Neural progenitor cell (in vitro differentiated cells): ENCODE data around the gene NAPSA. TPM values are rescaled to one million over a fixed set of nuclear protein-coding genes. Genes with fewer than 3 reads are reported as not detected.

ENCODE experiments used
- DNase-seq: peaks from one replicate; pipeline ENCODE4 v3.0.0-alpha.2; 2016; ENCODE audit warnings: low spot score
- H2AFZ ChIP-seq: fragments of 200-600 bp; sonication (generic); replicated peaks from 2 replicates; pipeline ENCODE4 v1.6.1; 2016; ENCODE audit warnings: antibody characterized with exemption
- H3F3A ChIP-seq: fragments of 200-600 bp; sonication (generic); 2 replicates; pipeline ENCODE4 v1.6.1; 2016; ENCODE audit warnings: antibody characterized with exemption, low read depth
- H3K27ac ChIP-seq: fragments of 200-600 bp; sonication (generic); 2 replicates; pipeline ENCODE4 v1.5.1; 2016; ENCODE audit warnings: mild to moderate bottlenecking
- H3K27me3 ChIP-seq: fragments of 200-600 bp; sonication (generic); 2 replicates; pipeline ENCODE4 v1.6.1; 2016; ENCODE audit warnings: mild to moderate bottlenecking, moderate library complexity
- H3K36me3 ChIP-seq: fragments of 200-600 bp; sonication (generic); 2 replicates; pipeline ENCODE4 v1.5.1; 2016
- H3K4me1 ChIP-seq: fragments of 200-600 bp; sonication (generic); 2 replicates; pipeline ENCODE4 v1.6.1; 2016; ENCODE audit warnings: mixed run types
- H3K4me2 ChIP-seq: fragments of 200-600 bp; sonication (generic); 2 replicates; pipeline ENCODE4 v1.6.1; 2016
- H3K4me3 ChIP-seq: fragments of 200-600 bp; sonication (generic); 2 replicates; pipeline ENCODE4 v1.5.1; 2016
- H3K79me2 ChIP-seq: fragments of 200-600 bp; sonication (generic); 2 replicates; pipeline ENCODE4 v1.6.1; 2016; ENCODE audit warnings: low read depth
- H3K9ac ChIP-seq: fragments of 200-600 bp; sonication (generic); 2 replicates; pipeline ENCODE4 v1.6.1; 2016
- H3K9me3 ChIP-seq: fragments of 200-600 bp; sonication (generic); 2 replicates; pipeline ENCODE4 v1.5.1; 2016; ENCODE audit warnings: low read depth
- H4K20me1 ChIP-seq: fragments of 200-600 bp; sonication (generic); 2 replicates; pipeline ENCODE4 v1.6.1; 2016; ENCODE audit warnings: low read depth
- H3K27ac Mint-ChIP-seq: 3 replicates; pipeline ENCODE4 v1.8.0; 2021; ENCODE audit warnings: mixed read lengths
- H3K27me3 Mint-ChIP-seq: 2 replicates; pipeline ENCODE4 v1.8.0; 2022; ENCODE audit warnings: low read depth, mild to moderate bottlenecking, inconsistent platforms, moderate library complexity, mixed read lengths; ENCODE audit not compliant: insufficient read depth
- H3K36me3 Mint-ChIP-seq: 3 replicates; pipeline ENCODE4 v1.8.0; 2021; ENCODE audit warnings: mixed read lengths
- H3K4me1 Mint-ChIP-seq: 3 replicates; pipeline ENCODE4 v1.8.0; 2021; ENCODE audit warnings: mixed read lengths
- H3K4me3 Mint-ChIP-seq: 3 replicates; pipeline ENCODE4 v1.8.0; 2021; ENCODE audit warnings: mild to moderate bottlenecking, moderate library complexity, mixed read lengths
- H3K9me3 Mint-ChIP-seq: 3 replicates; pipeline ENCODE4 v1.8.0; 2020; ENCODE audit warnings: mixed read lengths
- EZH2 ChIP-seq: fragments of 200-600 bp; sonication (generic); IDR thresholded peaks from 2 replicates; pipeline ENCODE4 v1.6.1; 2017; ENCODE audit warnings: antibody characterized with exemption, mild to moderate bottlenecking, moderate library complexity
- EZH2phosphoT487 ChIP-seq: fragments of 200-600 bp; sonication (generic); IDR thresholded peaks from 2 replicates; pipeline ENCODE4 v1.6.1; 2017; ENCODE audit warnings: antibody characterized with exemption
- total RNA-seq: library from RNA; depleted of rRNA; stranded (reverse); fragments of >200 nt; gene quantifications from 2 replicates; pipeline ENCODE4 v1.2.3, GENCODE V29; 2015; ENCODE audit warnings: low replicate concordance
- TF ChIP-seq, protein P1 (sequence below): fragments of 200-600 bp; sonication (generic); IDR thresholded peaks from 2 replicates; pipeline ENCODE4 v1.5.1; 2017; ENCODE audit warnings: antibody characterized with exemption, mild to moderate bottlenecking

Gene NAPSA
- total RNA-seq, 1 donor from 2014 or later = 0.11 TPM

DNA sequence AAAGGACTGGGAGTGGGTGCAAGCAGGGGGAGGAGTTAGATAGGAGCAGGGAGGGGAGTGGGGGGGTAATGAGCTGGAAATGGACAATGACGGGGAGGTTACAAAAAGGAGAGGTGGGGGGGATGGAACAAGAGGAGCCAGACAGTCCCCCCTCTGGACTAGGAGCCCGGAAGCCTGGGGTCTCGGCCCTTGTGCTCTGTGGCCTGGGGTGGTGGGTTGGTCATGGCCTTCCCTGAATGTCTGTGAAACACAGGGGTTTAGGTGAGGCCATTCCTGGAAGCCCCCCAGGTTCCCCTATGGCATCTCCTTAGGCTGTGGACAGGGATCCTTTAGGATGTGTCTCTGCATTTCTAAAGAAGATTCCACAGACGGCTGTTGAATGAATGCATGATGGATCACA is 48.3 kb downstream of the NAPSA start:
- TF ChIP-seq EZH2 = no peak
- no peak for TF ChIP-seq EZH2phosphoT487
- TF ChIP-seq, protein P1, sequence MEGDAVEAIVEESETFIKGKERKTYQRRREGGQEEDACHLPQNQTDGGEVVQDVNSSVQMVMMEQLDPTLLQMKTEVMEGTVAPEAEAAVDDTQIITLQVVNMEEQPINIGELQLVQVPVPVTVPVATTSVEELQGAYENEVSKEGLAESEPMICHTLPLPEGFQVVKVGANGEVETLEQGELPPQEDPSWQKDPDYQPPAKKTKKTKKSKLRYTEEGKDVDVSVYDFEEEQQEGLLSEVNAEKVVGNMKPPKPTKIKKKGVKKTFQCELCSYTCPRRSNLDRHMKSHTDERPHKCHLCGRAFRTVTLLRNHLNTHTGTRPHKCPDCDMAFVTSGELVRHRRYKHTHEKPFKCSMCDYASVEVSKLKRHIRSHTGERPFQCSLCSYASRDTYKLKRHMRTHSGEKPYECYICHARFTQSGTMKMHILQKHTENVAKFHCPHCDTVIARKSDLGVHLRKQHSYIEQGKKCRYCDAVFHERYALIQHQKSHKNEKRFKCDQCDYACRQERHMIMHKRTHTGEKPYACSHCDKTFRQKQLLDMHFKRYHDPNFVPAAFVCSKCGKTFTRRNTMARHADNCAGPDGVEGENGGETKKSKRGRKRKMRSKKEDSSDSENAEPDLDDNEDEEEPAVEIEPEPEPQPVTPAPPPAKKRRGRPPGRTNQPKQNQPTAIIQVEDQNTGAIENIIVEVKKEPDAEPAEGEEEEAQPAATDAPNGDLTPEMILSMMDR = no peak
- peaks cover 14% of the 10 kb centered on the region for H3K4me1 ChIP-seq
- H4K20me1 ChIP-seq = peaks cover 5% of the 10 kb centered on the region
- Mint-ChIP-seq H3K4me1 (peaks cover 28% of the 10 kb centered on the region), H3K36me3 (no peaks in the 10 kb centered on the region), H3K9me3 (no peaks in the 10 kb centered on the region), H3K4me3 (no peak overlapping the region), H3K27me3 (peaks cover 35% of the 10 kb centered on the region), H3K27ac (no peak overlapping the region)
- H3K9ac ChIP-seq = no peak overlapping the region
- H3F3A ChIP-seq = peaks cover 41% of the 10 kb centered on the region
- no peak overlapping the region for H2AFZ ChIP-seq
- H3K27me3 ChIP-seq = peaks cover 37% of the 10 kb centered on the region
- no peaks in the 10 kb centered on the region for H3K79me2 ChIP-seq
- H3K36me3 ChIP-seq = no peaks in the 10 kb centered on the region
- no peaks in the 10 kb centered on the region for H3K9me3 ChIP-seq
- no peak overlapping the region for H3K27ac ChIP-seq
- H3K4me2 ChIP-seq = no peak overlapping the region
- DNase-seq = no peak
- no peak overlapping the region for H3K4me3 ChIP-seq

DNA sequence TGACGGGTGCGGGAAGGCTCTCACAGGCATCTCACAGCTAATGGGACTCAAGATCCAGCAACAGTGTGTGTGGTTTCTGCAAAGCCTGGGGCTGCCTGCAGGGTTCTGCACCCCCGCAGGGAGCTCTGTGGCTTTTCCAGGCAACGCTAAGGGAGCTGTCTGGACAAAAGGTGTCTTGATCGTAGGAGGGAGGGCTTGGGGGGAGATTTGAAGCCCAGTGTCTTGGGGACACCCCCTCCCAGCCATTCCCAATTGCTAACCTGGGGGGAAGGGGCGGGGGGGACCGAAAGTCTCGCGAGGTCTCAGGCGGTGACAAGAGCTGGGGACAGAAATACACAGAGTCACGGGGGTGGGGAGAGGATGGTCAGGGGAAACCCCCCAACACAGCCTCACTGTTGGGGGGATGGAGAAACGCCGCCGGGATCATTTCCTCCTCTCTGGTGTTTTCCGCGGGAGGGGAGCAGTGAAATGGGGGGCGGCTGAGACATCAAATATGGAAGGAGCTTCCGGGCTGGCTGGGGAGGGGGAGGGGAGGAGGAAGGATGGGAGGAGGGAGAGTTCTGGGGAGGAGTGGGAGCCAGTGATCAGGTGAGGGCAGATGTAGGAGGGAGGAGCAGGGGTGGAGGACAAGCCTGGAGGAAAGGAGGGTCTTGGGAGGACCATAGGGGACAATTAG is 49.5 kb downstream of the NAPSA start:
- H3K27me3 ChIP-seq = peaks cover 47% of the 10 kb centered on the region
- TF ChIP-seq EZH2phosphoT487 (no peak), EZH2 (no peak)
- TF ChIP-seq, protein P1 = peak; percentile 24
- peak overlapping the region; percentile 92 for H2AFZ ChIP-seq
- Mint-ChIP-seq H3K9me3 (no peaks in the 10 kb centered on the region), H3K27me3 (peaks cover 35% of the 10 kb centered on the region), H3K36me3 (no peaks in the 10 kb centered on the region), H3K4me1 (peaks cover 30% of the 10 kb centered on the region), H3K4me3 (peak overlapping the region; percentile 86), H3K27ac (no peak overlapping the region)
- H3K4me2 ChIP-seq = peak overlapping the region; percentile 82
- H3F3A ChIP-seq = peaks cover 46% of the 10 kb centered on the region
- H3K79me2 ChIP-seq = no peaks in the 10 kb centered on the region
- H3K9me3 ChIP-seq = no peaks in the 10 kb centered on the region
- peak; percentile 83 for DNase-seq
- H3K9ac ChIP-seq = no peak overlapping the region
- no peak overlapping the region for H3K27ac ChIP-seq
- H4K20me1 ChIP-seq = peaks cover 5% of the 10 kb centered on the region
- peaks cover 14% of the 10 kb centered on the region for H3K4me1 ChIP-seq
- no peaks in the 10 kb centered on the region for H3K36me3 ChIP-seq
- H3K4me3 ChIP-seq = peak overlapping the region; percentile 61

DNA sequence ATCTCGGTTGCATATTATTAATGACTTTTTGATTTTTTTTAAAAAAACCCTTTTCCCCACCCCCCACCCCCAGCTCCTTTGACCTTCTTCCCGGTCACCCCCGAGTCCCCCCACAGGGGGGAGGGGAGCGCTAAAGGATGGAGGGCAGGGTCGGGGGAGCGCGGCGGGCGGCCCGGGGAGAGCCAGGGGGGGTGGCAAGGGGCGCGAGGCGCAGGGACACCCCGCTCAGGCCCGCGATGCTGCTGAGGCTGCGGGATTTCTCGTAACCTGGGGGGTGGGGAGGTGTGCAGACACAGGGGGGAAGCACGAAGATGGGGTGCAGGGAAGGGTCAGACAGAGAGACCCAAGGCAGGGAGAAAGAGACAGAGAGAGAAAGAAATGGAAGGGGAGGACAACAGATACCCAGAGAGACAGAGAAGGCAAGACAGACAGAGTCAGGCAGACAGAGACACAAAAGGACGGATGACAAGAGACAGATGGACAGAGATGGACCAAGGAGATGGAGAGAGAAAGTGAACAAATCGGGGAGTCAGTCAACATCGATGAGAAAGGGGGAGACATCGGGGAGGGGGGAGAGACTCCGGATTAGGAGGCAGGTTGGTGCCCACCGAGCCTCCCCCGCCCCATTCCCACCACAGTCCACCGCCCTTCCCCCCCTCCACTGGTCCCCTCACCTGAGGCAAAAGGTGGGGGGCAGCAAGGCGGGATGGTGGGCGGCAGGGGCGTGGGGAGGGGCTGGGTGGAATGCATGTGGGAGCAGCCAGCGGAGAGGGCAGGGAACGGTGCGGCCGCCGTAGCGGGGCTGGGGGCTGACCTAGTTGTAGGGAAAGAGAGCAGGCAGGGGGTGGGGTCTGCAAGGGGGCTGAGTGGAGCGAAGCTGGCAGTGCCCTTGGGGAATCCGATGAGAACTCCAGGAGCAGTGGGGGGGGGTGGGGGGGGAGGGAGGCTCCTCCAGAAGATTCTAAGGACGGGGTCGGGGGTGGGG is 50.4 kb downstream of the NAPSA start:
- Histone ChIP-seq H3K36me3 (no peaks in the 10 kb centered on the region), H3K9me3 (no peaks in the 10 kb centered on the region), H3K4me3 (peak overlapping the region; percentile 61), H3K4me1 (peaks cover 14% of the 10 kb centered on the region), H3K27me3 (peaks cover 56% of the 10 kb centered on the region), H4K20me1 (peaks cover 5% of the 10 kb centered on the region), H3K27ac (no peak overlapping the region), H2AFZ (no peak overlapping the region), H3F3A (peaks cover 46% of the 10 kb centered on the region), H3K9ac (no peak overlapping the region), H3K4me2 (peak overlapping the region; percentile 82), H3K79me2 (no peaks in the 10 kb centered on the region)
- Mint-ChIP-seq H3K27me3 (peaks cover 37% of the 10 kb centered on the region), H3K9me3 (no peaks in the 10 kb centered on the region), H3K27ac (no peak overlapping the region), H3K4me3 (peak overlapping the region; percentile 86), H3K4me1 (peaks cover 33% of the 10 kb centered on the region), H3K36me3 (no peaks in the 10 kb centered on the region)
- TF ChIP-seq EZH2phosphoT487 (no peak), EZH2 (no peak)
- TF ChIP-seq, protein P1 = no peak
- DNase-seq = peak; percentile 62
